NCI-H2227 treated with DMSO at 0.1 percent for 48 hours (cell line): ENCODE data around the gene GPRIN2.
"Not testable (repeated sequence)": the region's sequence is repeated elsewhere in the genome, so short reads cannot be mapped to it uniquely, and the experiment has no call there.

Experiments
- DNase-seq: peaks from one replicate; lab custom pipeline; 2025; lab: John Stamatoyannopoulos, UW

GPRIN2 gene

DNA sequence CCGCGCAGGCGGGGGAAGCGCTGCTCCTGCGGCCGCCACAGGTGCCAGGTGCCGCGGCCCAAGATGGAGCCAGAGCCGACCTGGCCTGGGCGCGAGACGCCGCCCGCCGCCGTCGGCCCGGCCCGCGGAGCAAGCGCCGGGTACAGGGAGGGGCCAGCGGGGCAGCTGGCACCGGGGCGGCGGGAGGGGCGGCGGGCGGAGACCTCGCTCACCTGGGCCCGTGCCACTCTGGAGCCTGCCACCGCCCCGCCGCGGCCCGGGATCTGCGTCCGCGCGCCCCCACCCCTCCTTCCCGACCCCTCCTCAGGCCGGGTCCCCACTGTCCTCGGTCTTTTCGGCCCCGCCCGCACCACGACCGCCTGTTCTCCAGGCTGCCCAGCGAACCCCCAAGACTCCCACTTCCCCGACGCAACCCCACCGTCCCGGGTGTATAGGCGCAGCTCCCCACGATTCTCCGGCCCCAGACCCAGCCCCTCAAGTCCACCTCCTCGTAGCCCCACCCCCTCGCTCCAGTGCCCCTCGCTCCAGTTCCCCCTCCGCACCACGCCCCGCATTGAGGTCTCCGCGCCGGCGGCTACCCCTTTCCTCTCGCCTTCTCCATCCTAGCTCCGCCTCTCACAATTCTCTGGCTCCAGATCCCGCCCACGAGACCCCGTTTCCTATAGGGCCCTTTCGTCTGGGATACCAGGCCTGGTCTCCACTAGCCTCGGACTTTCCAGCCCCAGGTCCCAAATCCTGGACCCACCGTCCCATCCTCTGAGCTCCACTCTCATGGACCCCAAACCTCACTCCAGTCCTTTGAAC, at the start of gene GPRIN2:
Gene GPRIN2 (minus strand): TSS at position 144 of the 804 bp plus-strand sequence. CDS start 5,922 bp downstream, outside the sequence.
- DNase-seq, result no peak

DNA sequence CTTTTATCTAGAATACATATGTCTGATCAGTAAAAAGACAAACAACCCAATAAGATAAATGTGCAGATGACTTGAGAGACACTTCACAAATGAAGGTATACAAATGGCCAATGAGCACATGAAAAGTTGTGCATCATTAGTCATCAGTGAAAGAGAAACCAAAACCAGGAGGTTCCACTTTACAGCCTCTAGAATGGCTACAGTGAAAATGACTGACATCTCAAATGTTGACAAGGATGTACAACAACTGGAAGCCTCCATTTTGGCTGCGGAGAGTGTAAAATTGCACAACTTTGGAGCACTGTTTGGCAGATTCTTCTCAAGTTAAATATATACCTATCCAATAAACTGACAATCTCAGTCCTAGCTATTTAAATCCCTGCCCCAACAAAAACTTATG, 44.1 kb upstream of the GPRIN2 start:
- DNase-seq, result not testable (repeated sequence)

DNA sequence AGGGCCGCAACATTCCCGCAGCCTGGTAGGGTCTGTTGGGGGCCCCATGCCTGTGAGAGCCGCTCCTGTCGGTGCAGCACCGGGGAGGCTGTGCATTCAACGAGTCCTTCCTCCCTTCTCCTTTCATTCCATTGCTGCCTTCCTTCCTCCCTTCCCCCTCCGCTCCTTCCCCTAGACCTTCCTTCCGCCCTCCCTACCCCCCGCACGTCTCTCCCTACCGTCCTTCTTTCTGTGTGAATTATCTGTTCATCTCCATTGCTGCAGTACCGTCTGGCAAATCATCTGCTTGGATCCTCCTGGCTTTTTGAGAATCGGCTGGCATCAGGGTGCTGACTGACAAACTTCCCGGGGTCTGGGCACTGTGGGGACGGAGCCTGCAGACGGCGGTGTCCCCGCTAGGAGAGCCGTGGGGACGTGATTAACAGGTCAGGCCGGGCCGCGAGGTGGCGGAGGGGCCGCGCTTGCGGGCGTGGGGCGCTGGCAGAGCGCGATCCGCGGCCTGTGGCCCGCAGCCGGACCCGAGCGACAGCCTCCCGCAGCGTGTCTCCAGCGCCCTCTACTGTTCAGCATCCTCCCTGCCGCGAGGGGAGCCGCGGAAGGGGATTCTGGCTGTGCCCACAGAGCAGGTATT, 41.3 kb upstream of the GPRIN2 start:
- not testable (repeated sequence) for DNase-seq

DNA sequence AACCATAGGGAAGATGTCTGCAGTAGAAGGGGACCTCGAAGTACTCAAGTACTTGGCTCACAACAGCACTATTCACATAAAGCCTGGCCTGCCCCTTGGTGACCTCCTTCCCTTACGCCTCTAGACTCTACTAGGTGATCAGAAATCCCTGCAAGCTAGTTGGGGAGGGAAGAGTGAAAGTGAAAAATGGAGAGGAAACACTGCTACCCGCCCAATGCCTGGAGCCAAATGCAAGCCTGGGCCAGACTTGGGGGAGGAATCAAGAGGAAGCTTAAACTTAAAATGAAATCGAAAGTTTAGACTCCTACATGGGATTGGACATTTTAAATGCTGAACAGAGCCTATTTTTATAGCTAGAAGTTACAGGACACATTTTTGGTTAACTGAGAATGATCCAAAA, 40.1 kb upstream of the GPRIN2 start:
- DNase-seq, result not testable (repeated sequence)

DNA sequence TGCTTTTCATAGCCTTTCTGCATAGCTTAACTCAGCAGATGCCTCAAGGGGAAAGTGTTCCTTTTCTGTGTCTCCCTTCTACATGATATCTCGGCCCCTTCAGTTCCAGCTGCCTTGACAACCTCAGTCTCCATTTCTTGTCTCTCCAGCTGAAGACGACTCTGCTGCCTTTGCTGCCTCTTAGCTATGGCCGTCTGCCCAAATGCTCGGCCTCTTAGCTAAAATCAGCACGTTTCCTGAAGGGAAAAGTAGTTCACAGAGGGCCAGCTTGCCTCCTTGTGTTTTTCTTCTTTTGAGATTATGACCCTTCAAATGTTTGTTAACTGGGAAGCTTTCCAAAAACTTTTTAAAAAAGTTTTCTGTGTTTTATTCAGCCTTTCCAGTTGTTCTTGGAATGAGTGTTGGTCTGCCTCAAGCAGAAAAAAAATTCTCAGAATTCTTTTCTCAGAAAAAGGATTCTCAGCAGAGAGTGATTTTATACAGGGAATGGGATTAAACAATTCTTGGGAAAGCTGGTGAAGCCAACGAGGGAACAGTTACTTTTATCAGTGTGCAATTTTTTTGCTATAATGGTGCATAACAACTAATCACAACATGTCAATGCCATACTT, 38.1 kb upstream of the GPRIN2 start:
- DNase-seq, result not testable (repeated sequence)

DNA sequence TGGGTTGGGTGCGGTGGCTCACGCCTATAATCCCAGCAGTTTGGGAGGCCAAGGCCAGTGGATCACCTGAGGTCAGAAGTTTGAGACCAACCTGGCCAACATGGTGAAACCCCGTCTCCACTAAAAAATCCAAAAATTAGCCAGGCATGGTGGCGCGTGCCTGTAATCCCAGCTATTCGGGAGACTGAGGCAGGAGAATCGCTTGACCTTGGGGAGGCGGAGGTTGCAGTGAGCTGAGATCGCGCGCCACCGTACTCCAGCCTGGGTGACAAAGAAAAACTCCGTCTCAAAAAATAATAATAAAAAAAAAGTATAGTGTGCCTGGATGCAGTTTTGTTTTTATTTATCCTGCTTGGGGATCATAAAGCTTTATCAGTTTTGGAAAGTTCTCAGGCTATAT, 36.8 kb upstream of the GPRIN2 start:
- not testable (repeated sequence) for DNase-seq

DNA sequence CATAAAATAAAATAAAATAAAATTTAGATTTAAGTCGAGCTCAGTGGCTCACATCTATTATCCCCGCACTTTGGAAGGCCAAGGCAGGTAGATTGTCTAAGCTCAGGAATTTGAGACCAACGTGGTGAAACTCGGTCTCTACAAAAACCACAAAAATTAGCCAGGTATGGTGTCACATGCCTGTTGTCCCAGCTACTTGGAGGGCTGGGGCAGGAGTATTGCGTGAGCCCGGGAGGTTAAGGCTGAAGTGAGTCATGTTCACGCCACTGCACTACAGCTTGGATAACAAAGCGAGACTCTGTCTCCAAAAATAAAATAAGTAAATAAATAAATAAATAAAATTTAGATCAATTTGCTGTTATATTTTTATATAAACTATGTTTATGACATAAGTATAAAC, 34.6 kb upstream of the GPRIN2 start:
- DNase-seq, result not testable (repeated sequence)

DNA sequence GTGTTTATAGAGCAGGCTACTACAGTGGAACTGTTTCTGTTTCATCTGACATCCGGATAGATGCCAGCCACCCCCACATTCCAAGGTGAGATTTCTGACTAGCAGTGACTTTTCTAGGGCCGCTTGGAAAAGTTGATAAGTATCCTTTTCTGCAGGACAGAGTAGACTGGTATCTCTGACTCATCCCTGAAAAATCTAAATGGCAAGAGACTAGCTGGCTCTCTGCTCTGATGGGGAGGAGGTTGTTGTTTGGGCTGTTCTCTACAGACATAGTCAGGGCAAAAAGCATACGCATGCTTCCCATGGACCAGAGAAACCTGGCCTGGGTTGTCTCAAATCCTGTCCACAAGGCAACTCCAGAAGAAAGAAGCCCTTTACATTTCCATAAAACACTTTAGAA, 33.1 kb upstream of the GPRIN2 start:
- DNase-seq, result not testable (repeated sequence)

DNA sequence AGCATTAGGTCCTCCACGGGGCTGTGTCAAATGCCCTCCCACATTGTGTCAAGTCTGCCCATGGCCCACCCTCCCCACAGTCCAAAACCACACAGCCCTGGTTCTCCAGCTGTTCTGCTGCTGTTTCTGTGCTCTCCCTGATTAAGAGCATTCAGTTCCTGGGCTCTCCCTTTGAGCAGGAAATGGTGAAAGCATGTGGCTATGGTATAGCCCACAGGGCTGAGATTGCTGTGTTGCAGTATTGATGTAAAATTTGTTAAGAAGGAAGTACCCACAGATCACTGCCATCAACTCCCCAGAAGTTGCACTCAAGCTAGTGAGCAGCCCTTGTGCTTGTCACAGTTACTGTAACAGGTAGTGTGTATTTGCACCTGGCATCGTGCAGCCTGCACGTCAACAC, 31.8 kb upstream of the GPRIN2 start:
- DNase-seq, result not testable (repeated sequence)

DNA sequence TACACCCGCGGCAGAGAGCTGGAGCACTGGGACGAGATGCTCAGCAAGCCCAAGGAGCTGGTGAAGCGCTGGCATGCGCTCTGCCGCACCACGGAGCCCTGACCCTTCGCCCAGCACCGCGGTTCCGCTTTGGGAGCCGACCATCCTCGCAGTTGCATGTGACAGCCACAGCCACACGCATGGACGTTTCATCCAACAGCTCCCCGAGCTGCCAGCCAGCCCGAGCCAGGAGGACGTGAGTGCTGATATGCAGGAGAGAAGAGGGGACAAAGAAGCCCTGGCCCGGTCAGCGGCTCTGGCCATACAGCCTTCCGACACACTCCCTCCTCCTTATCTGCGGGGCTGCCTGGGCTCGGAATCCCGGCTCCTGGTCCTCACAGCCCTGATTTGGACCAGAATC, 31.1 kb upstream of the GPRIN2 start:
- not testable (repeated sequence) for DNase-seq

DNA sequence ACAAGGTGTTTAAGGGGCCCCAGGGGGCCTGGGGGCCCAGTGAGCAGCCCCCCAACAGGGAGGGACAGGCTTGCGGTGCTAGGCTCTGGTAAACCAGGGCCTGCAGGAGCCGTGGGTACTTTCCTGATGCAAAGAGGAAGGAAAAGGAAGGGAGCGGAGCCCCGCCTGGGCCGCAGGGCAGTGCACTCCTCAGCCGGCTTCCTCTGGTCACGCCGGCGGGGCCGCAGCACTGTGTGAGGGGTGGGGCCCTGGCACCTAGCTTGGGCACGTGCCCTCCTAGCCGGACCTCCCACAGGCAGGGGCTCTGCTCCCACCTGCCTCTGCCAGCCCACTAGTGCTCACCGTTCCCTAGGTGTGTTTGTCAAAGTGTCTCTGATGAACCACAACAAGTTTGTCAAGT, 28.8 kb upstream of the GPRIN2 start:
- not testable (repeated sequence) for DNase-seq

DNA sequence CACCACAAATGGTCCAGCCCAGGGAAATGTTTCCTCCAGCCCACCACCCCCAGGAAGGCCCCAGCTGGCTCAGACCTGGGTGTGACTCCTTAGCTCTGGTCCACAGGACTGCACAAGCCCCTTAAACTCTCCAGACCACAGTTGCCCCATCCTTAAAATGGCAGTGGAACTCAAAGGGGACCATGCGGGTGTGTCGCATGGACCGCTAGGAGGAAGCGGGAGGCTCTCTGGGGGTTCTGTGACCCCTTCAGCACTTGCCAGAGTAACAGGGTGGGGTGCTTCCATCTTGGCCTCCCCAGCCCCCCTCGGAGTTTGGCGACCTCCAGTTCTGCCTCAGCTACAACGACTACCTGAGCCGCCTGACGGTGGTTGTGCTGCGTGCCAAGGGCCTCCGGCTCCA, 27.7 kb upstream of the GPRIN2 start:
- DNase-seq, result not testable (repeated sequence)

DNA sequence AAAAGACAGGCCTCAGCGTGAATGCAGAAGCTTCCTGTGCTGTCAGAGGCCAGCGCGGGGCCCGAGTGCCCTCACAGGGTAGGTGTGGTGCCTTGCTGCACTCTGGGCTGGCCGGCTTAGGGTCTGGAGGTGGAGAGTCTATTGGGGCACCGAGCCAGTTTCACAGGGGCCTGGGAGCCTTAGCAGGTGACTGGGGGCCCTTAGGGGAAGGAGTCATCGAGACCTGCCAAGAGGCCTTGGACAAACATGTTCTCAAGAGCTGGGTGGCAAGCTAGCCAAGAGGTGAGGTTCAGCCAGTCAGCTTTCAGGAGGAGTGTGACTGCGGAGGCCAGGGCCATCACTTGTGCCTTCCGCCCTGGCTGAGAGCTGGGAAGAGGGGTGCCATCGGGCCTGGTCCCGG, 26.1 kb upstream of the GPRIN2 start:
- DNase-seq, result not testable (repeated sequence)

DNA sequence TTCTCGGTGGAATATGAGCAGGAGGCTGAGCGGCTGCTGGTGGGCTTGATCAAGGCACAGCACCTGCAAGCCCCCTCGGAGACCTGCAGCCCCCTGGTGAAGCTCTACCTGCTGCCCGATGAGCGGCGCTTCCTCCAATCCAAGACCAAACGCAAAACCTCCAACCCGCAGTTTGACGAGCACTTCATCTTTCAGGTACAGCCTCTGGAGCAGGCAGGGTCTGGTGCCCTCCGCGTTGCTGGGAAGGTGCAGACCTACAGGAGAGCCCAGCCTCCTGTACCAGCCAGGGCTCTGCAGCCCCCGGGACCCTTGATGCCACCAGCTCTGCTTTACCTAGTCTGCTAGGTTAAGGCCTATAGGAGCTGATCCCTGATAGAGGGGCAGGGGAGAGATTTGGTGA, 25.5 kb upstream of the GPRIN2 start:
- DNase-seq, result not testable (repeated sequence)

DNA sequence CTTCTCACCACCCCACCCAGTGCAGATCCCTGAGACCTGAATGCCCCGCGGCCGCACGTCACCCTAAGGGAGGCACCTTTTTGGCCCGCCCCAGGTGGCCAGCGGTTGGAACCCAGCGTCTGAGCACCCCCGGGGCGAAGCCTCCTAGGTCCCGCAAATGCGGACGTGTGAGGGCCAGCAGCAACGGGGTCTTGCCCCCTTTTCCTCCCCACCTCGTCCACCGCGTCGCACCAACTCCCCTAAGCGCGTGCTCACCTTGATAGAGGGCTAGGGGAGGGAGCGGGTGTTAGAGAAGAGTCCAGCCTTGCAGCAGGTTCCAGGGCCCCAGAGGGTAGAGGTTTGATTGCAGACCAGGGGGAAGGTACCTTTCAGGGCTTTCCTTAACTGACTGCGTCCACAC, 22.9 kb upstream of the GPRIN2 start:
- DNase-seq, result not testable (repeated sequence)

DNA sequence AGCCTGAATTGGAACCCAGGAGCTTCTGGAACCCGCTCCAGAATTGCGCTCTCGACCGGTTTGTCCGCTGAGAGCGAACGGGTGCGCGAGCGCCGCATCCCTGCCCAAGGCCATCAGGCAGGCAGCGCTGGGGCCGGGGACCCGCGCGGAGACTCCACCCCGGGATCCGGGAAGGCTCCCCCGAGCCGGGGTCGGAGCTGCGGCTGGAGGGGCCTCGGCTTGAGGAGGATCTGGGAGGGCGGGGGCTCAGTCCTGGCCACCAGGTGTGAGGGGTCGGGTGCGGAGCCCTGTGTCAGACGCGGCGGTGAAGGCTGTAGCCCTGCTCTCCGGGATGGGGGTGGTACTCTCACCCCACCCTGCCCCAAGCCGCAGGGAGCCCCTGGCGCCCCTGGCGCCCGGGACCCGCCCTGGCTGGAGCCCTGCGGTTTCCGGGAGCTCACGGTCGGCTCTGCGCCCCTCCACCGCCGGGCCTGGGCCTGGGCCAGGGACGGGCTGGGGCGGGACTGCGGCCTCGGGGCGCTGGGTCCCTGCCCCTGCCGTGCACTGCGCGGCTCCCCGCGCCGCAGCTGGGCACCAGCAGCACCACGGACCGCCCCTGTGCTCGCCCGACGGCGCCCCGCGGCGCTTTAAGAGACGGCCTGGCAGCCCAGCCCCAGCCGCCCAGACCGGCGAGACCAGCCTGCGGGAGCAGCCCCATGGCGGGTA, 22.2 kb upstream of the GPRIN2 start, which contains the start of gene SYT15:
Gene SYT15 (plus strand): TSS at position 655 of the 705 bp plus-strand sequence. CDS start 41 bp downstream, at position 696.
- not testable (repeated sequence) for DNase-seq

DNA sequence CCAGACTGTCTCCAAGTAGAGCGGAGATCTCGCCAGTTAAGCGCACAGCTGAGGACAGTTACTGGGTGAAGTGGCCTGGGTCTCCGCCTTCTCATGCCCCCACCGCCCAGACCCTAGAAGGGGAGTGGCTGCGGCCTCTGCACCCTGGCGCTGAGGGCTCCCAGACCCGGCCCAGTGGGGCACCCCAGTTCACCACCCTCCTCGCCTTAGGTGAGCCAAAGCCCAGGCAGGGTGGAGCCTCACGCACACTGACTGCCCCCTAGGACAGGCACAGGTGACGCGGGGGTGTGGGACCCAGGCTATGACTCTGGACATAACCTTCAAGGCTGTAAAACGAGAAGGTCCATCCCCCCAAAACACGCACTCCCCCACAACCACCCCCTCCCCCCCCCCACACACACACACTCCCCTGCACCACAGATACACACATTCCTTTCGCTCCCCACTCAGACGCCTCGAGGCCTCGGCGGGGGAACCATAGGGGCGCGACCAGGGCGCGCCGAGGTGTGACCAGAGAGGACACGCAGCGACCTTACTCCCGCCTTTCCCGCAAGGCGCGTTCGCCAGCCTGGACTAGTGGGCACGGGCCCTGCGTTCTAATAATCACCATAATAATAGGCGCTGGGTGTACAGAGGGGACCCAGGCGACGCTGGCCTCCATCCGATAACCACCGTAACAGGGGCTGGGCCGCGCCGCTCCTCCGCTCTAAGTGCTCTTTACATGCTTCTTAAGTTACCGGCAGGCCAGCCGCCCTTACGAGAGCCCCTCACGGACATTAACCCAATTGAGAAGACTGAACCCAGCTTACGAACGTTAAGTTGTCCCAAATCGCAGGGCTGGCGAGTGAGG, 21.4 kb upstream of the GPRIN2 start:
- DNase-seq, result not testable (repeated sequence)

DNA sequence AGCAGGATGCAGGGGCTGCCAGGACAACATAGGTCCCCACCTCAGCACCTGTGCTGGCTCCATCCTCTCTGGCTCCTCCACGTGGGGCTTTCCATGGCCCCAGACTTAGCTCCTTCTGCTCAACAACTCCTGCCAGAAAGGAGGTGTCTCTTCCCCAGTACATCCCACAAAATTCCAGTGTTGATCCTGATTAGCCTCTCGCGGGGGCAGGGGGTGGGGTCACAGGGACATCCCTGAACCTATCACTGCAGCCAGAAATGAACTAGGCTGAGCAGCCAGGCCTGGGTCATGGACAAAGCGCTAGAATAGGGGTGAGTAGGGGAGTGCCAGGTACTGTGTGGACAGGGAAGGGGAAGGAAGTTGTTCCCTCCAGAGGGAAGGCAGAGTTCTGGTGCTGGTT, 17.4 kb upstream of the GPRIN2 start:
- not testable (repeated sequence) for DNase-seq

DNA sequence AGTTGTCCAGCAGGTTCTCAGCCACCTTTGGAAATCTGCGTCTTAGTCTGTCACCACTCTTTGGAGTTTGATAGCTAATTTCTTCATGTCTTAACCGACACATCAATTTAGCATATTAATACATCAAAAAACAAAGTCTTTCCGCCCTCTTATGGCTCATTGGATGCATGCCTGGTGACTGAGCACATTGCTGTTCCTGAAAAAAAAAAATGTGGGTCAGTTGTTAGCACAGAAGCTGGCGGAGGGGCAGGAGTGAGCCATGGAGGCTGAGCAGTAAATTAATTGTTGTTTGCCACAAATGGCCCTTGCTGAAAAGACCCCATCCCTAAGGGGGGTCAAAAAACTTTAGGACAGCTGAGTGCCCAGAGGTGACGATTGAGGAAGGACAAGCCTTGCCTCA, 16.9 kb upstream of the GPRIN2 start:
- DNase-seq, result not testable (repeated sequence)

DNA sequence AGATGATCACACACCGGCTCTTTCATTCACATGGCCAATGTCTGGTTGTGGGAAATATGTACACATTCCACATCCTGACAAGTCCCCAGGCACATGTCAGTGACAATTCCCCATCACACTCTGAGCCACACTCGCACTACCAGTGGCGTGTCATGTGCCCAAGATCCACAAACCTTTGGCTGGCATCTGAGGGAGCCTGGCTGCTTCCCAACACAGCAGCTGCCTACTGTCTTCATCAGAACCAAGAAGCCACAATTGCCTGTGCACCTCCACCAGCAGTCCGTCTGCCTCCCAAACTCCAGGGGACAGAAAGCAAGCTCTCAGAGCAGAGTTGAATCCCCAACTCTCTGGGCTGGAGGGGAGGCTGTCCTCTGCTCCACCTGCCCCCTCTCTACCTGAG, 16.3 kb upstream of the GPRIN2 start:
- not testable (repeated sequence) for DNase-seq

DNA sequence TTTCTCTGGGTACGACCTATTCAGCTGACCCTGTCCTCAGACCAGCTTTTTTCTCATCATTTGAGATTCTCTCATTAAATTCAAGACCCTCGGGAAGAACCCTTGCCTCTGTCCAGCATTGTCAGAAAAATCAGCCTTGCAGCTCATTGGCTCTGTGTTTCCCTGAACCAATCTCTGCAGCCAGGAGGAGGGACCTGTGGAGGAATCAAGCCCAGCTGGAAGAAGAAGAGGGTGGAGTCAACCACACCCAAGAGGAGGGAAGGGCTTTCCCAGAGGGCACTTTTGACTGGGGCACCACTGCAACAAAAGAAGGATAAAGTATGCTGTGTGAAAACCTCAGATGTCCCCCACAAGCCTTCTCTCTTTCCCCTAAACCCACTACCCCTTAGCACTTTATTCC, 14.2 kb upstream of the GPRIN2 start:
- not testable (repeated sequence) for DNase-seq
